K562 (cell line): ENCODE data around the gene TP53BP2. TPM values are rescaled to one million over a fixed set of nuclear protein-coding genes. Genes with fewer than 3 reads are reported as not detected.

Experiments
- ATAC-seq: fragments of 200-7000 bp; cut with Tn5 transposase; 3 replicates; pipeline ENCODE4 v1.9.1; 2020; ENCODE audit warnings: moderate library complexity
- BruUV-seq: library from RNA; stranded (reverse); fragments of 400-500 nt; replicated peaks from 2 replicates; lab custom pipeline; 2021; lab: Mats Ljungman, UMichigan
- CTCF ChIA-PET: fragments of 300-600 bp; formaldehyde crosslinking; extraction: SDS; loops from one replicate; lab custom pipeline; 2021; ENCODE audit warnings: low intra/inter-chr PET ratio; lab: Yijun Ruan, JAX
- POLR2A ChIA-PET: fragments of 300-600, 350-650 bp; sonication (Branson Sonifier 250); formaldehyde crosslinking; extraction: SDS; loops from one replicate; lab custom pipeline; 2021; ENCODE audit warnings: antibody characterized with exemption, inconsistent platforms; lab: Yijun Ruan, JAX
- DNase-seq, 4 experiments: peaks; one replicate each; pipeline versions ENCODE4 v3.0.0 to v3.0.0-alpha.2; 2011 to 2018; ENCODE audit warnings: low spot score in 3 of 4, mixed read lengths in 3 of 4; ENCODE audit errors: extremely low read depth in 1 of 4
- FAIRE-seq: peaks from 2 replicates; lab custom pipeline; 2011; peaks lifted over from hg19 to GRCh38; lab: Jason Lieb, UNC
- H2AFZ ChIP-seq: 2 replicates; pipeline ENCODE4 v1.6.0; 2011; ENCODE audit warnings: low read depth, low read length, control low read depth, inconsistent platforms
- H3K27ac ChIP-seq: fragments of 200-600 bp; 3 replicates; pipeline ENCODE4 v1.8.0; 2011; ENCODE audit warnings: low read depth, mild to moderate bottlenecking, control low read depth, inconsistent platforms, low read length, moderate library complexity, mixed read lengths; ENCODE audit errors: extremely low read depth
- H3K27me3 ChIP-seq, 2 experiments: fragments of 300-600 bp in 1 of 2; 2 replicates in 1 of 2; 3 replicates in 1 of 2; pipeline versions ENCODE4 v1.6.0 to v1.8.0; 2011; ENCODE audit warnings: inconsistent platforms in 2 of 2, low read length in 2 of 2, mild to moderate bottlenecking in 1 of 2, mixed read lengths in 1 of 2, moderate library complexity in 1 of 2; ENCODE audit not compliant: control insufficient read depth in 2 of 2, insufficient read depth in 2 of 2
- H3K36me3 ChIP-seq: fragments of 300-600 bp; 3 replicates; pipeline ENCODE4 v1.8.0; 2011; ENCODE audit warnings: mild to moderate bottlenecking, low read length, inconsistent platforms; ENCODE audit not compliant: control insufficient read depth, insufficient read depth
- H3K4me1 ChIP-seq, 2 experiments: fragments of 200-600 bp in 1 of 2; replicated peaks in 1 of 2; 2 replicates in 1 of 2; 3 replicates in 1 of 2; pipeline versions ENCODE4 v1.5.1 to v1.8.0; 2011; ENCODE audit warnings: inconsistent platforms in 2 of 2, low read length in 2 of 2, mild to moderate bottlenecking in 1 of 2, mixed read lengths in 1 of 2, moderate library complexity in 1 of 2; ENCODE audit not compliant: control insufficient read depth in 2 of 2, insufficient read depth in 2 of 2
- H3K4me2 ChIP-seq: 2 replicates; pipeline ENCODE4 v1.6.1; 2011; ENCODE audit warnings: low read length, control low read depth, inconsistent platforms, mixed read lengths; ENCODE audit not compliant: insufficient read depth
- H3K4me3 ChIP-seq: fragments of 200-600 bp; sonication (generic), shearing (Covaris generic); 2 replicates; pipeline ENCODE4 v1.5.1; 2016; ENCODE audit warnings: control low read depth, inconsistent platforms
- H3K79me2 ChIP-seq: fragments of 200-600 bp; 3 replicates; pipeline ENCODE4 v1.8.0; 2011; ENCODE audit warnings: low read length, inconsistent platforms; ENCODE audit not compliant: control insufficient read depth, insufficient read depth
- H3K9ac ChIP-seq, 2 experiments: 2 replicates each; pipeline versions ENCODE4 v1.6.0 to v1.6.1; 2011; ENCODE audit warnings: low read depth in 2 of 2, low read length in 2 of 2, control low read depth in 1 of 2, inconsistent platforms in 1 of 2, mild to moderate bottlenecking in 1 of 2, mixed read lengths in 1 of 2; ENCODE audit not compliant: insufficient read depth in 1 of 2
- H3K9me1 ChIP-seq: one replicate; pipeline ENCODE4 v1.6.0; 2011; ENCODE audit warnings: inconsistent platforms, mild to moderate bottlenecking, low read length, moderate library complexity; ENCODE audit not compliant: control insufficient read depth, insufficient read depth
- H3K9me3 ChIP-seq: replicated peaks from 2 replicates; pipeline ENCODE4 v1.5.1; 2011; ENCODE audit warnings: low read depth, low read length, inconsistent platforms; ENCODE audit not compliant: control insufficient read depth, insufficient read depth
- H4K20me1 ChIP-seq: replicated peaks from 2 replicates; pipeline ENCODE4 v1.6.1; 2011; ENCODE audit warnings: low read length, inconsistent platforms, mixed read lengths; ENCODE audit not compliant: control insufficient read depth, insufficient read depth
- BRCA1 ChIP-seq, 2 experiments: fragments of 450-650 bp in 1 of 2; sonication (generic) in 1 of 2; formaldehyde crosslinking in 1 of 2; IDR thresholded peaks; 2 replicates each; pipeline versions ENCODE4 v1.5.0 to v1.6.1; 2017 to 2020; ENCODE audit warnings: mild to moderate bottlenecking in 1 of 2, missing genetic modification reagents in 1 of 2
- CCNT2 ChIP-seq: IDR thresholded peaks from 2 replicates; pipeline ENCODE4 v1.6.1; 2011; ENCODE audit warnings: borderline replicate concordance, low read depth, mild to moderate bottlenecking, moderate library complexity, mixed read lengths, low read length; ENCODE audit not compliant: insufficient read length; ENCODE audit errors: extremely low read depth
- CSDE1 ChIP-seq, 2 experiments: fragments of 450-650 bp; IDR thresholded peaks; 2 replicates each; pipeline ENCODE4 v1.6.1; 2016; ENCODE audit warnings: mild to moderate bottlenecking in 1 of 2
- ELF4 ChIP-seq: fragments of 450-650 bp; formaldehyde crosslinking; IDR thresholded peaks from 2 replicates; pipeline ENCODE4 v1.4.0; 2022; ENCODE audit warnings: missing genetic modification characterization
- FOXK1 ChIP-seq: sonication (generic); formaldehyde crosslinking; IDR thresholded peaks from 2 replicates; pipeline ENCODE4 v1.8.0; 2022; ENCODE audit warnings: missing genetic modification reagents, mild to moderate bottlenecking, borderline replicate concordance
- HMG20A ChIP-seq: fragments of 450-650 bp; formaldehyde crosslinking; conservative IDR thresholded peaks from 2 replicates; pipeline ENCODE4 v1.4.0; 2020; ENCODE audit warnings: mild to moderate bottlenecking, mixed read lengths
- PHB2 ChIP-seq: fragments of 450-650 bp; IDR thresholded peaks from 2 replicates; pipeline ENCODE4 v1.6.1; 2017; ENCODE audit warnings: low read depth
- POLR2AphosphoS5 ChIP-seq: IDR thresholded peaks from 2 replicates; pipeline ENCODE4 v1.6.1; 2011; ENCODE audit warnings: mild to moderate bottlenecking, low read depth, low read length, moderate library complexity; ENCODE audit not compliant: control insufficient read depth, insufficient read depth
- RCOR1 ChIP-seq, 2 experiments: IDR thresholded peaks; 2 replicates each; pipeline ENCODE4 v1.6.1; 2012; ENCODE audit warnings: low read depth in 2 of 2, low read length in 2 of 2, borderline replicate concordance in 1 of 2, improper control_type of control experiment in 1 of 2
- TRIM24 ChIP-seq, 2 experiments: fragments of 450-650 bp; IDR thresholded peaks; 2 replicates each; pipeline ENCODE4 v1.6.1; 2016
- ZHX1 ChIP-seq: fragments of 150-350 bp; conservative IDR thresholded peaks from 2 replicates; pipeline ENCODE4 v1.6.1; 2014; ENCODE audit warnings: low read length
- ZNF444 ChIP-seq: fragments of 250-450 bp; sonication (Bioruptor Pico); IDR thresholded peaks from 2 replicates; pipeline ENCODE4 v1.4.0; 2020; ENCODE audit warnings: mild to moderate bottlenecking, moderate library complexity
- WGBS: fragments of 100-300 bp; shearing (Covaris generic); methylation state at CpG from one replicate; pipeline ENCODE4 v1.1.6; 2016; ENCODE audit warnings: low coverage, mixed read lengths; ENCODE audit not compliant: insufficient coverage; ENCODE audit errors: missing lambda C conversion rate; 5-methylcytosine and 5-hydroxymethylcytosine counted together
- in situ Hi-C: fragments of 300-500 bp; cut with MboI; formaldehyde crosslinking; loops from 4 replicates; pipeline ENCODE4 v1.15.0; 2018; ENCODE audit warnings: inconsistent platforms, mixed read lengths
- intact Hi-C: fragments of 100-400 bp; cut with micrococcal nuclease; formaldehyde crosslinking; loops from 2 replicates; pipeline ENCODE4 v1.14.2; 2022
- polyA plus RNA-seq, 8 experiments: library from polyadenylated mRNA; depleted of rRNA in 4 of 8; stranded (reverse) in 5 of 8; unstranded in 3 of 8; fragments of >200 nt; fragmentation: Nextera tagmentation in 2 of 8; fragmentation: Illumina TruSeq in 1 of 8; extraction: Ambion mirVana in 2 of 8; extraction: Trizol in 1 of 8; gene quantifications; 2 replicates each; pipeline versions ENCODE4 v1.2.1 to v1.2.3, GENCODE V29; 2011 to 2014; ENCODE audit warnings: inconsistent platforms in 1 of 8, missing spikeins in 1 of 8
- total RNA-seq, 7 experiments: library from RNA; depleted of rRNA in 6 of 7; stranded (reverse); fragments of >200 nt in 6 of 7; fragmentation: Illumina TruSeq in 2 of 7; extraction: Trizol in 2 of 7; gene quantifications; 2 replicates each; pipeline versions ENCODE4 v1.2.1 to v1.2.3, GENCODE V29; 2011 to 2021; ENCODE audit warnings: low replicate concordance in 1 of 7
- TF ChIP-seq, protein P1 (sequence below): IDR thresholded peaks from 3 replicates; pipeline ENCODE4 v1.6.1; 2011; ENCODE audit warnings: borderline replicate concordance, mild to moderate bottlenecking; ENCODE audit not compliant: insufficient read length, insufficient read depth
- TF ChIP-seq, protein P2 (sequence below): fragments of 450-650 bp; conservative IDR thresholded peaks from 2 replicates; pipeline ENCODE4 v1.6.1; 2016; ENCODE audit warnings: missing genetic modification characterization, low read depth, mild to moderate bottlenecking, missing compliant biosample characterization, moderate library complexity

The TP53BP2 gene
- total and polyA plus RNA-seq, 9 of the 15 experiments (the other 6 are each of a cell fraction or from before 2014, with no cell fraction given), result 17.0 to 69.6 (median 40.1) TPM

DNA sequence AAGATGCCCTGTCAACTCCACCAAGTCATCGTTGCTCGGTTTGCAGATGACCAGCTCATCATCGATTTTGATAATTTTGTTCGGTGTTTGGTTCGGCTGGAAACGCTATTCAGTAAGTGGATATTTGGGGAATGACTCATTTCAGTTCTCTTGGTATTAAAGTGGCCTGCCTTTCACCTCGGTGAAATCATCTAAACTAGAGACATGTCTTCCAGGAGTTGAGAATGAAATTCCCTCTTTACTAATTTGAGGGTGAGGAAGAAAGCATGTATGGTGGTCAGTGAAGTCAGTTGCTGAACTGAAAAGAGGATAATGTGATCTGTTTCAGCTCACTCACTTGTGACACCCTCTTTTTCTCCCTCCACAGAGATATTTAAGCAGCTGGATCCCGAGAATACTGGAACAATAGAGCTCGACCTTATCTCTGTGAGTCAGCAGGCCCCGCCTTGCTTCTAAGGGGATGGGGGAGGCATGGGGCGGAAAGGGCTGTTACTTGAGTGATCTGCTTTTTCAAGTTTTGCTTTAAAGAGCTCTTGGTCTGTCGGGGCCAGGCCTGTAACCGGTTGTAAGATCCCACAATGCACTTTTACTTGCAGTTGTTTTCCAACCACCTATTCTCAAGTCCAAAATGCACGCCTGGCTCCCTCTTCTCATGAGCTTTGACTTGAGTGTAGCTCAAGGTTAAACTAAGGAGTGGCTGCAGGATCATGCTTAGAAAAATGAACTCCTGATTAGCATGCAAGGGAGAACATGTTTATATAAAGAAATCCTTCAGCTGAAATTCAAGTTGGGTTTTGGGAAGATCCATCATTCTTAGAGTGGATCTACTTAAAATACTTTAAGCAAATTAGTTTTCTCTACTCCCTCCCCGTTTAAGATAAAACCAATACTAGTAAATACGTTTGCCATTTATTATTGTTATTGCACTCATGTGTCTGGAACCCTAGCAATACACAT is 73.7 kb downstream of the TP53BP2 start:
- Histone ChIP-seq H3K9me3 (0 out of 2 replicates have a peak, but pooled peaks cover 2% of the 10 kb centered on the region), H4K20me1 (no peaks in the 10 kb centered on the region), H3K27ac (peak overlapping the region; percentile 93), H2AFZ (peak overlapping the region; percentile 66), H3K27me3 (no peaks in the 10 kb centered on the region), H3K9ac (peak overlapping the region; percentile 33 to 71; a peak in 3 of 4 replicates), H3K79me2 (peaks cover 22% of the 10 kb centered on the region; the same call in 2 of the 3 replicates), H3K9me1 (no peaks in the 10 kb centered on the region), H3K36me3 (peaks cover 79% of the 10 kb centered on the region), H3K4me3 (no peak overlapping the region), H3K4me1 (peaks cover 27 to 62% of the 10 kb centered on the region in 2 experiments), H3K4me2 (peak overlapping the region; percentile 67)
- 3% methylated on average over 16 of the region's 16 CpGs for WGBS
- intact Hi-C loops (no loop called here), in situ Hi-C loops (no loop called here)
- CTCF ChIA-PET, result no interaction called here
- BruUV-seq, result TSS peak; percentile 8
- DNase-seq (peak; percentile 92 to 98 (median 94)), ATAC-seq (peak; percentile 91), FAIRE-seq (peak; percentile 92)
- POLR2A ChIA-PET, result interaction anchor here (0.6 to 9.8 kb wide), 22 partner anchors 9 to 547 kb away, joined by 3 to 75 read pairs (median 4); partner anchors contain the start of gene TP53BP2
- TF ChIP-seq ELF4, result no peak
- TF ChIP-seq, protein P1, sequence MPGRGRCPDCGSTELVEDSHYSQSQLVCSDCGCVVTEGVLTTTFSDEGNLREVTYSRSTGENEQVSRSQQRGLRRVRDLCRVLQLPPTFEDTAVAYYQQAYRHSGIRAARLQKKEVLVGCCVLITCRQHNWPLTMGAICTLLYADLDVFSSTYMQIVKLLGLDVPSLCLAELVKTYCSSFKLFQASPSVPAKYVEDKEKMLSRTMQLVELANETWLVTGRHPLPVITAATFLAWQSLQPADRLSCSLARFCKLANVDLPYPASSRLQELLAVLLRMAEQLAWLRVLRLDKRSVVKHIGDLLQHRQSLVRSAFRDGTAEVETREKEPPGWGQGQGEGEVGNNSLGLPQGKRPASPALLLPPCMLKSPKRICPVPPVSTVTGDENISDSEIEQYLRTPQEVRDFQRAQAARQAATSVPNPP, result no peak
- peak; percentile 96 for TF ChIP-seq POLR2AphosphoS5
- peak; percentile 53 to 74; a peak in 3 of 4 replicates for TF ChIP-seq TRIM24 (IDR thresholded peaks at IDR 0.05)
- TF ChIP-seq HMG20A (CRISPR knock-in tag), result no peak
- TF ChIP-seq RCOR1 (IDR thresholded peaks at IDR 0.05; ENCODE audit: borderline replicate concordance in 1 of 2, low read depth in 2 of 2, low read length in 2 of 2), result peak; percentile 62 to 89; a peak in 3 of 4 replicates
- TF ChIP-seq CCNT2, result peak; percentile 91
- no peak for TF ChIP-seq PHB2
- 0 out of 2 replicates have a peak, but pooled peaks have one; percentile 75 for TF ChIP-seq FOXK1
- TF ChIP-seq ZHX1, result 0 out of 2 replicates have a peak, but pooled peaks have one; percentile 39
- TF ChIP-seq, protein P2, sequence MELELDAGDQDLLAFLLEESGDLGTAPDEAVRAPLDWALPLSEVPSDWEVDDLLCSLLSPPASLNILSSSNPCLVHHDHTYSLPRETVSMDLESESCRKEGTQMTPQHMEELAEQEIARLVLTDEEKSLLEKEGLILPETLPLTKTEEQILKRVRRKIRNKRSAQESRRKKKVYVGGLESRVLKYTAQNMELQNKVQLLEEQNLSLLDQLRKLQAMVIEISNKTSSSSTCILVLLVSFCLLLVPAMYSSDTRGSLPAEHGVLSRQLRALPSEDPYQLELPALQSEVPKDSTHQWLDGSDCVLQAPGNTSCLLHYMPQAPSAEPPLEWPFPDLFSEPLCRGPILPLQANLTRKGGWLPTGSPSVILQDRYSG (tag), result peak; percentile 34
- peak in 1 of 2 experiments; percentile 25; a peak in 1 of 4 replicates for TF ChIP-seq CSDE1 (IDR thresholded peaks at IDR 0.05)
- peak; percentile 56 for TF ChIP-seq ZNF444 (CRISPR knock-in tag)
- TF ChIP-seq BRCA1 (IDR thresholded peaks at IDR 0.05), result no peak
- no peak for TF ChIP-seq BRCA1 (CRISPR knock-in tag; IDR thresholded peaks at IDR 0.05)
